NCI-H774 (cell line): Measurements from ENCODE around the gene CYP27B1.

Experiments used
- DNase-seq: peaks from one replicate; lab custom pipeline; 2025; lab: John Stamatoyannopoulos, UW

The CYP27B1 gene

GRCh38 chr12:57751788-57752667 lies 14.8 kb downstream of the CYP27B1 start, which contains the start of gene CDK4:
Gene CDK4 (minus strand): TSS chr12:57752310. CDS start chr12:57751717, 593 bp downstream.
- peak; percentile 99 for DNase-seq

GRCh38 chr12:57751432-57751787 lies 15.5 kb downstream of the CYP27B1 start:
- no peak for DNase-seq

DNA sequence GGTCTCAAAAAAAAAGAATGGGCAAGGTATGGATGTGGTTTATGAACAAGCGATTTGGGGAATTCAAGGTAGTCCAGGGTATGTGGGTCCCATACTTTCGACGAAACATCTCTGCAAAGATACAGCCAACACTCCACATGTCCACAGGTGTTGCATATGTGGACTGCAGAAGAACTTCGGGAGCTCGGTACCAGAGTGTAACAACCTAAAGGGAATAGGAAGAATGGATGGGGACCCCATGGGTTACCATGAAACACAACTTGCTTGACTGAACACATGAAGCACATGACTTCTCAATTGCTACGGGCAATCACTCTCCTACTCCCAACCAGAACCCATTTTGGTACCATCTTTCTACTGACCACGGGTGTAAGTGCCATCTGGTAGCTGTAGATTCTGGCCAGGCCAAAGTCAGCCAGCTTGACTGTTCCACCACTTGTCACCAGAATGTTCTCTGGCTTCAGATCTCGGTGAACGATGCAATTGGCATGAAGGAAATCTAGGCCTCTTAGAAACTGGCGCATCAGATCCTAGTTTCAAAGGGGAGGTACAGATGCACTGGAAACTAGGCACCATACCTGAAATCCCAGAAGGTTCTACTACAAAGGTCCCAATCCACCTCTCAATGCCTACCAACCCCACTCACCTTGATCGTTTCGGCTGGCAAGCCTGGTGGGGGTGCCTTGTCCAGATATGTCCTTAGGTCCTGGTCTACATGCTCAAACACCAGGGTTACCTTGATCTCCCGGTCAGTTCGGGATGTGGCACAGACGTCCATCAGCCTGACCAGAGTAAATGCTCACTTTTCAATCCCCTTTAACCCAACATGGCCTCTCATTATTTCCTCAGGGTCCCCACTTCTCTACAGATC lies 16.1 kb downstream of the CYP27B1 start:
- DNase-seq: no peak

DNA sequence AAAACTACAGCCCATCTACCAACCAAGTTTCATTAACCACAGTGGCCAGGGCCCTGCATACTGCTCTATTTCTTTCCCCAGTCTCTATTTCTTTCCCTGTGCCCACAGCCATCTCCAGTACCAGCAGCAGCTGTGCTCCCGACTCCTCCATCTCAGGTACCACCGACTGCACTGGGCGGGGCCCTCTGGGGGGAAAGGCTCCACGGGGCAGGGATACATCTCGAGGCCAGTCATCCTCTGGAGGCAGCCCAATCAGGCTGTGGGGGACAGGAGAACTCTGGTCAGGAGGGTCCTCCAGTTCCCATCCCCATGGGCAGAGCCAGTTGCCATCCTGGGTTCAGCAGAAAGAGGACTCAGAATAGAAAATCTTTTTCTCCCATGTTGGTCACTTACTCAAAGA lies 17.8 kb downstream of the CYP27B1 start:
- DNase-seq: no peak

DNA sequence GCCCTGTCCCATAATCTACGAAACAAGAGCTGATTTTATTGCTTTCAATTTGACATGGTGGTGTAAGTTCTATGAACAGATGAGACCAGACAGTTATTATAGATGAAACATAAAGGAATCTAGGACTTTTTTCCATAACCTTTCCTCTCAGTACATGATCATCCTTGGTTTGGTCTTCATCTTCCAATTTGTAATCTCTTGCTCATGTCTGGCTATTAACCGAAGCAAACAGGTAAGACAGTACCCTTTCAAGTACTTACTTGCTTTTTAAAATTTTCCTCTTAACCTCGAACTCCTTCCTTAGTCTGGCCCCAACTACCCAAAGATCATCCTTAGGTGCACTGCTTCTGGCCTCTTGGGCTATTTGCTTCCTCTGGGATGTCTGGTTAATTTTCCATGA lies 20.9 kb downstream of the CYP27B1 start:
- no peak for DNase-seq

DNA sequence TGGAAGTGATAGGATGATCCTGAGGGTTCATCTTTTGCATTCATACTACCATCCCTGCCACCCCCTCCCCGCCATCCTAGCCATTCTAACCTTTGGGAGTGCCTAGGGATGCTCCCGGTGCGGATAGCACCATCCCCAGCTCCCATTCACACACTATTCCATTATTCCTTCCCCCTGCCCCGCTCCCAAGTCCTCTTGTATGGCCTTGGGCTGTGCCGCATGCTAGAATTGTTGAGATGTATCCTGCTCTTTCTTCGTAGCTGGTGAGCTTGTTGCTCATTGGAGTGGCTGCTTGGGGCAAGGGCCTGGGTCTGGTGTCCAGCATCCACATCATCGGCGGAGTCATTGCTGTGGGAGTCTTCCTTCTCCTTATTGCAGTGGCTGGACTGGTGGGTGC lies 21.4 kb downstream of the CYP27B1 start:
- DNase-seq: no peak

DNA sequence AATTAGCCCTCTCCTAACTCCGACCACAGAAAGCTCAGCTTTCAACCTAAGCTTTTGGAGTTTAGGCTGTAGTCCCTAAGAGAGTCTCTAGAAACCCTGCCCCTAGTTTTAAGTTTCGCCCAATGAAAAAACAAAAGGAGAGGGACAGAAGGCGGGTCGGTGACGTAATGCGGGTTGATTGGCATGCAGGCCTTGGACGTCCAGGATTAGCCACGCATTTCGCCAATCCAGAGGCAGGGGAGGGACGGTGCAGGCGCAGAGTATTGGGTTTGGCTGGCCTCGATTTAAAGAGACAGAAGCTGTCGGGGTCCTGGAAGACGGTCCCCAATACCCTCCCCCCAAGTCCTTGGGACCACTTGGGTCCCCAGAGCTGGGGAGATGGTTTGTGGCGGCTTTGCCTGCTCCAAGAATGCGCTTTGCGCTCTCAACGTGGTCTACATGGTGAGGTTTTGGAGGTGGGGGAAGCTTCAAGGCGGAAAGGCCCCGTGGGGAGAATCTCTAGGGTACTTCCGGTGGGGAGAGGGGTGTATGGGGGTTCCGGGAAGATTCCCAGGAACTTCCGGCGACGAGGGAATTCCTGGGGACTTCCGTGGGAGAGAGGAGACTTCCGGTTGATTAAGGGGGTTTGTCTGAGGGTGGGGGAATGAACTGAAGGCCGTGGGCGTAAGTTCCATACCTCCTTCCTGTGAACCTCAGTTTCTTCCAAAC lies 21.9 kb downstream of the CYP27B1 start, which contains the start of gene TSPAN31:
Gene TSPAN31, plus strand, starts transcription at position 263 of the 708 bp plus-strand sequence. Its CDS starts 116 bp downstream, at position 379.
- peak; percentile 98 for DNase-seq

DNA sequence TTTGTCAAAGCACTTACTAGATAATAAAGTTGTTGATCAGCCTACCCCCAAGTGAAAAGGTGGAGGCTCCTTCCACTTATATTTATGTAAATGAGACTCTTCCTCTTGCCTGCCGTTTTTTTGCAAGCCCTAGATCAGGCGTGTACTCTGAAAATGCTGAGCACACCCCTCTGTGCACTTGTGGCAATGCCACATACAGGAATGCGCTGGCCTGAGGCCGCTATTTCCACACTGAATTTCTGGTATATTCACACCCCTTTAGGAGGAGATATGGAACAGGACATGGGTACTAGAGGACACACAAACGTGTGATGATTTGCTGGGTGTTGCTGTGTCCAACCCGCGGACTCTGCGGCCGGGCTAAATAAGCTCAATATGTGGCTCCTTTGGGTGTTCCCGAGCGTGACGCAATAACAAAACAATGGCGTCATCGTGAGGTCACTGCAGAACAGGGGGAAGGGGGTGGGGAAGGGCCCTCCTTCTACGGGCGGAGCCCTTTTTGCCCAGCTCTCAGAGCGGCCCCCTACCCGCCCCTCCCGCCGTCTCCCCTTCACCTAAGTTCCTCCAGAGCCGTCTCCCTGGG lies 22.6 kb downstream of the CYP27B1 start:
- peak; percentile 90 for DNase-seq

- DNase-seq: no peak
These were observed 23.1 kb downstream of the CYP27B1 start for GRCh38 chr12:57743769-57744168.

GRCh38 chr12:57741844-57742738 lies 24.8 kb downstream of the CYP27B1 start:
- no peak for DNase-seq

DNA sequence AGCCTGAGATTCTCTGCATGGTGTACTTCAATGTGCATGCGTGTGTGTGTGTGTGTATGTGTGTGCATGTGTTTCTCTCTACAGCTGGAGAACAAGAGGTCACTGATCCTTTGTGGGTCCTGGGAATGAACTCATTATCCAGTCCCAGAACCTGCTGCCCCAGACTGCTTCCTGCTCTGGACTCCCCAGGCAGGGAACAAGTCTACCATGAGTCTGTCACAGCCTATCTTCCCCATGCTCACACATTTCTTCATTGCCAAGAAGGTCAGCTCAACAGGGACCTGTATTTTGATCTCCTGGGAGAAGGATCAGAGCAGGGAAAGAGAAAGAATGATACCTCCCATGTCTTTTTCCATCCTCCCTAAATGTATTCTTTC lies 25.5 kb downstream of the CYP27B1 start:
- no peak for DNase-seq

DNA sequence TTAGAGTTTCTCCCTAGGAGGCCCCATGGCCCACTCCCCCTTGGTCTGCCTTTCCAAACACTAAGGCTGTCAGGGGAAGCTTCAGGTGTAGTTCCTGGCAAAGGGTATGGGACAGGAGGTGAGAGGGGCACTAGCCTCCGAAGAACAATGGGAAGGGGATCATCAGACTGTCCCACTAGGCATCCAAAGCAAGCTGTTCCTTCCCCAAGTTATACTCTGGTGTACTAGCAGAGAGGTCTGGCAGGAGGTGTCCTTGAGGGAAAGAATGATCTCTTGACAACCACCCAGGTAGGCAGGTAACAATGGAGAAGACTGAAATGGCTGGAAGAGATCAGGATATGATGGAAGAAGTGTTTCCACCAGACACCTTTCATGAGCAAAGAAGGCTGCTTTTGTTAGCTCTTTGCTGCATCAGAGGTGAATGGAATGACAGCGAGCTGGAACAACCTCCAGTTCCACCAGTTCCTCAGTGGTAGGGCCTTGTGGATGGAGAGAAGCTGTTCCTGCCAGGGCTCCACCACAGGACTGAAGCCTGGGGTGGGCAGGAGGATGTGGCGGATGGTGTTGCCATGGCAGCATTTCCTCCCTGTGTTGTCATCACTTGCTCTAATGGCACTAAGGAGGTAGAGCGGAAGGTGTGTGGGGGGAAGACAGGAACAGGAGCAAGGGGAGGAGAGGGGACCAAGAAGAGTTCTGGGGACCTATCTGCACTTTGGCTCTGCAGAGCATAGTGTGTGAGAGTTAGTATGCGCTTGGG lies 26.0 kb downstream of the CYP27B1 start:
- no peak for DNase-seq

DNA sequence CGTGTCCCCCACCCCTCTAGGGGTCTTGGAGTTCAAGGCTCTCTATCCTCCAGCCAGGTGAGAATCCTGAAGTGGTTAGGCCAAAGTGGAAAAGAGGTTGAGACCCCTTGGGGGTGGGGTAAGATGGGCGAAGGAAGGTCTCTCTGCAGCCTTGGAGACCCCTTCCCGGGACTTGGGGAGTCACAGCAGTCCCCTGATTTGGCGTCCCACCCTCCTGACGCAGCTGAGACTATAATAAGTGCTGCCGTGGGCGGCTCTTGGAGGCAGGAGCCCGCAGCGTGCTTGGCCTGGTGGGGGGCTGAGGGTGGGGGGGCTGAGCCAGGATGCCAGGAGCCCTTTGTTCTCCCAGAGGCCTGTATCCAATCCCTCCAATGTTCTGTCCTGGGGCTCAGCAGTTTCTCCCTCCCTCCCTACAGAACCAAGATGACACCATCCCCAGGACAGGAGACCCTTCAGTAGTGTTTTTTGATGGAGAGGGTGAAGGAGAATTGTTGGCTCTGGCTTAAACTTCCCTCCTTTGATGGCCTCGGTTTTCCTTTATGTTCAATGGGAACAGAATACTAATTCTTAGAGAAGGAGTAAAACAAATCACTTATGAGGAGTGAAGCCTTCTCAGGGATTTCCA lies 26.9 kb downstream of the CYP27B1 start:
- no peak for DNase-seq

DNA sequence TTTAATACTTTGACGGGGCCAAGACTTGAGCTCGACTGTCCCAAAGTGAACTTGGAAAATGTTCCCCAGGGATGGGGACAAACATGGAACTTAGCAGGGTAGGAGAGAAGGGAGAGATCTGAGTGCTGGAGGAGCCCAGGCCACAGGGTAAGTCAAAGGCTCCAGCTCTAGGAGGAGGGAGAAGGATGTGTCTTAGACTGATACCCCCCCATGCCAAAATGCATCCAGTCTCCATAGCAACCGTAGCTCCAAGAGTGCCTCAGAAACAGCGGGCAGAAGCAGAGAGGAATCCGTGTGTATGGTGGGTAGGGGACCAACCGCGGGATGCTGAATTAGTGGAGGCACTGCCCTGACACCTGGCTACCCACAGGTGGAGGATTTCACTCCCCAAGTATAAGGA lies 27.5 kb downstream of the CYP27B1 start:
- DNase-seq: no peak

DNA sequence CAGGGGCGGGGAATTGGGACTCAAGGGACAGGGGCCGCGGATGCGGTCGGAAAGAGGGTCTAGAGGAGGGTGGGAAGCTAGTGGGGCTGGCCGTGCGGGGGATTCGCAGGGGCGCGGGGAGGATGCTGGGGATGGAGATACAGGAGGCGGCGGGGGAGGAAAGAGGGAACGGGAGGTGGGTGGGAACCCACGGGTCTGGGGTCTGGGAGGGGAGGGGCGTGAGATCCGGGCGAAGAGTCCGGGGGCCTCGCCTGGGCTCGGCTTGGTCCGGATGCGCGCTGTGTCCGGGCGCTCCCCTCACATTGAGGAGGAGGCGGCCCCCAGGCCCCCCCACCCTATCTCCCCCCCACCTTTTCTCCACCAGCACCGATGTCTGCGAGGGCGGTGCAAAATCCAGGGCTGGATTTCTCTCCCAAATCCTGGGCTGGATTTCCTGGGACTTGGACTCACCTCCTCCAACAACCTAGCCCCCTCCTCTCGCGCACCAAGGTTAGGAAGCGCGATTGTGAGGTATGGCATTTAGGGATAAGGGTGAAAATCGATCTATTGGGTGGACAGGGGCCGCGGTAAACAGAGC lies 28.1 kb downstream of the CYP27B1 start, which contains the start of gene AGAP2:
Gene AGAP2, minus strand, starts transcription at position 82 of the 577 bp plus-strand sequence. CDS start 496 bp downstream, outside the sequence.
- no peak for DNase-seq

- DNase-seq: no peak
These were observed 29.1 kb downstream of the CYP27B1 start for GRCh38 chr12:57737467-57738460.

DNA sequence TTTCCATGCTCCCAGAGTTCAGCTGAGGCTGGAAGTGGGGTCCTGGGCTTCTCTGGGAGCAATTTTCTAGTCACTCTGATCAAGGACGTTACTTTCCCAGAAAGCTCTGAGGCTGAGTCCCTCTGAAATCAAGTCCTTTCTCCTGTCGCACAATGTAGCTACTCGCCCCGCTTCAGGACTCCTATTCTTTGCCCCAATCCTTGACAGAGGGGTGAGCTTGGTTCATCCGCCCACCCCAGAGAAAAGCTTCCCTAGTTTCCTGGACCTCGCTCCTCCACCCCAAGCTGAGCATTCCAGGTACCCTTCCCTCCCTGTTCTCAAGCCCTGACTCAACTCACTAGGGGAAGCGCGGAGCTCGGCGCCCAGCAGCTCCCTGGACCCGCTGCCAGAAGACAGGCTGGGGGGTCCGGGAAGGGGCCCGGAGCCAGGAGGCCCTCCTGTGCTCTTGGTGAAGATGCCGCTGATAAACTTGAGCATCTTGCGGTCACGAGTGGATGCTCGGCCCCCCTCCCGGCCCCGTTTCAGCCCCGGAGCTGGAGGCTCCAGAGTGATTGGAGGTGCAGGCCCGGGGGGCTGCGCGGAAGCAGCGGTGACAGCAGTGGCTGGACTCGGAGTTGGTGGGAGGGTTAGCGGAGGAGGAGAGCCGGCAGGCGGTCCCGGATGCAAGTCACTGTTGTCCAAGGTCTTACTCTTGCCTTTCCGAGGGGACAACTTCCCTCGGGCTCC lies 30.0 kb downstream of the CYP27B1 start:
- DNase-seq: no peak
